Measurements from ENCODE around the gene FTH1.
"Not testable (repeated sequence)": the region's sequence is repeated elsewhere in the genome, so short reads cannot be mapped to it uniquely, and the experiment has no call there.

FTH1 gene

DNA sequence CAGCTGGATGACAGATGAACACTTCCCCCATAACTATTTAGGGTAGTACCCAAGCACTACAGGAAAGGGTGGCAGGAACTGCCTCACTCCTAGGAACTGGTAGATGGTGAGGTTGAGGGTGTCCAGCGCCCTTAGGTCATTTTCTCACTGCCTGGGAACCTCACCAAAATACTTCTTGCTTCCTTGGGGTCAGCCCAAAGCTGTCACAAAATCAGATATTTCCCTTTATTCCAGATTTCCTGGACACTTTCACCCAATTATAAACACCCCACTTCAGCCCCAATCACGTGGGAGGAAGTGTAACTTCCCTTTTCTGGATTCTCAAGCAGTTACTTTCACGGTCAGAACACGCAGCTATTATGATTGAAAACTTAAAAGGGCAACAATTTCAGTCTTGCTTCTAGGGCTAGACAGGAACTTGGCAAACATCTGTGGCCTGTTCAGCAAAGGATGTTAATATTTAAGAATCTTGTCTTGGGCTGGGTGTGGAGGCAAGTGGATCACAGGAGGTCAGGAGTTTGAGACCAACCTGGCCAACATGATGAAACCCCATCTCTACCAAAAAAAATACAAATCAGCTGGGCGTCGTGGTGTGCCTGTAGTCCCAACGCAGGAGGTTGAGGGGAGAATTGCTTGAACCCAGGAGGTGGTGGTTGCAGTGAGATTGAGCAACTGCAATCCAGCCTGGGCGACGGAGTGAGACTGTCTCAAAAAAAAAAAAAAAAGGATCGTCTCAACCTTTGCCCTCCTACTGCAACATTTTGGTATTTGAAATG, 4.0 kb downstream of the FTH1 start:
- DNase-seq = peak in 1 of 5 donors; percentile 40

DNA sequence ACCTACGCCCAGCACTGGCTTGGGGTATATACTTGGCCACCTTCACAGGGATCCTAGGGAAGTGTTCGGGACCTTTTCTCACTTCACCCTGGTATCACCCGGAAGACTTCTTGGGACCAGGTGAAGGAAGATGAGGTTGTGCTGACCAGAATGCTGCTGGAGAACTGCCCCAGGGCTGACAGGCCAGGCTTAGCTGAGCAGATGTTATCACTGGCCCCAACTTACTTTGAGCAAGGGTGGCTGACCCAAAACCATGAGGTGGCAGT, 4.5 kb downstream of the FTH1 start:
- DNase-seq = no peak

DNA sequence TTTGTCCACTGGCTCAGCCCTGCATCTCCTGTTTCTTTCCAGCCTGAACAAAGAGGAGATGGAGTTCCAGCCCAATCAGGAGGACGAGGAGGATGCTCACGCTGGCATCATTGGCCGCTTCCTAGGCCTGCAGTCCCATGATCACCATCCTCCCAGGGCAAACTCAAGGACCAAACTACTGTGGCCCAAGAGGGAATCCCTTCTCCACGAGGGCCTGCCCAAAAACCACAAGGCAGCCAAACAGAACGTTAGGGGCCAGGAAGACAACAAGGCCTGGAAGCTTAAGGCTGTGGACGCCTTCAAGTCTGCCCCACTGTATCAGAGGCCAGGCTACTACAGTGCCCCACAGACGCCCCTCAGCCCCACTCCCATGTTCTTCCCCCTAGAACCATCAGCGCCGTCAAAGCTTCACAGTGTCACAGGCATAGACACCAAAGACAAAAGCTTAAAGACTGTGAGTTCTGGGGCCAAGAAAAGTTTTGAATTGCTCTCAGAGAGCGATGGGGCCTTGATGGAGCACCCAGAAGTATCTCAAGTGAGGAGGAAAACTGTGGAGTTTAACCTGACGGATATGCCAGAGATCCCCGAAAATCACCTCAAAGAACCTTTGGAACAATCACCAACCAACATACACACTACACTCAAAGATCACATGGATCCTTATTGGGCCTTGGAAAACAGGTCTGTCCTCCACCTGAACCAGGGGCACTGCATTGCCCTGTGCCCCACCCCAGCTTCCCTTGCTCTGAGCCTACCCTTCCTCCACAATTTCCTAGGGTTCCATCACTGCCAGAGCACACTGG, 5.0 kb downstream of the FTH1 start:
- DNase-seq = no peak

DNA sequence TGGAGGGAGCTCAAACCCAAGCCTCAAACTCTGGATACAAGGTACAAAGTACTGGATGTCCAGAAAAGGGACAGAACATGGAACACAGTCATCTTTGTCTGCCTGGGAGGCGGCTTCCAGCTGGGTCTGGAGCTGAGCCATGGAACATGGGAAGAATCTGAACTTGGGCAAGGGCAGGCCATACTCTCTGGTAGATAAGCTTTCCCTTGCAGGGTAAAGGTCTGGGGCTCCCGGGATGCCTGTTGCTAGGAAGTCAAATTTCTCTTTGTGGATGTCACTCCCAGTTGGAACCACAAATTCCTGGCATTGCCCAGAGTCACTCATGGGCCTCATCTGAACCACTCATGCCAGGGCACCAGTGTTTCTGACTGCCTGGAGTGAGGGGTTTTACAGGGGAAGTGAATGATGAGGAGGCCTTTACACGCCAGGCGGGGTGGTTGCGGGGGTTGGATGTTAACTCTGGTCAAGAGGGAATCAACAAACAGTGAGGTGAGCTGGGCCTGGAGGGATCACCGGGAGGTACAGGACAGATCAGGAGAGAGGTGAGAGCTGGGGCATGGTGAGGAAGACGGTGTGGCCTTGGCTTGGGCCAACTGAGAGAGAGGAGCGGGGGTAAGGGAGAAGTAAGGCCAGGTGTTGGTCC, 5.7 kb downstream of the FTH1 start:
- DNase-seq = no peak

DNA sequence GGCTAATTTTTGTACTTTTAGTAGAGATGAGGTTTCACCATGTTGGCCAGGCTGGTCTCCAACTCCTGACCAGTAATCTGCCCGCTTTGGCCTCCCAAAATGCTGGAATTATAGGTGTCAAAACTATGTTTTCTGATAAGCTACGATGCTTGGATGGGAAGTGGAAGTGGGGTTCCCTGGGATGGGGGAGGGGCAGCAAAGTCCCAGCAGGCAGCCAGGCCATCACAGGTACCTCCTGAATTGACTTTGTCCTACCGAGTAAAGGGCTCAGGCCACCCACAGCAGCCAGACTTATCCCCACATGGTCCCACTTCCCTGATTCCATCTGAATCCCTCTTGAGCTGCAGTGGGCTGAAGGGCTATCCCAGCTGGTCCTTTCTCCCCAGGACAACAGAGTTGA, 6.9 kb downstream of the FTH1 start:
- no peak for DNase-seq

DNA sequence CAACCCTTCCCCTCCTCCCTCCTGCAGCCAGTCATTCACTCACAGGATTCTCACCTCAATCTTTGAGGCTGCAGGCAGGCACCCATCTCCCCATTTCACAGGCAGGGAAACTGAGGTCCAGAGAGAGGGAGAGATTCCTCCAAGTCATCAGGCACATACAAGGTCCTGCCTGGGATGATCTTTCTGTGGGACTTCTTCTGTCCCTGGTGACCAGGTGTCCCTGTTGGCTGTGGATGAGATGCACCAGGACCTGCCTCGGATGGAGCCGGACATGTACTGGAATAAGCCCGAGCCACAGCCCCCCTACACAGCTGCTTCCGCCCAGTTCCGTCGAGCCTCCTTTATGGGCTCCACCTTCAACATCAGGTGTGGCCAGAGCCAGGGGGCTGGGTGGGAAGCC, 7.8 kb downstream of the FTH1 start:
- no peak for DNase-seq

DNA sequence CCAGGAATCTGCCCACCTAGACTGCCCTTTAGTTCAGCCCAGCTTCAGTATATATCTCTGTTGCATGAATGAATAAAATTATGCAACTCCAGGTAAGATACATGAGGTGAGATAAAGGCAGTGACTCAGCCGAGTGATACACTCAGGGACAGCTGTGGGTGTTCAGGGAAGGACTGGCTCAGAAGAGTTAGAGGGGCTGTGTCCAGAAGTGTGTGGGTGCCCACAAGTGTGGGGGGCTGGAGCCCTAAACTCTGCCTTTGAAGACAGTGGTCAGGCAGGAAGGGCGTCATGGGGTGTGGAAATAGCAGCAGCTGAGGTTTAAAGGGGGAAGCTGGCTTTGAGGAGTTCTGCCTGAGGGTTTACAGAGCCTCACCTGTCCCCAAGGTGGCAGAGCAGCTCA, 8.3 kb downstream of the FTH1 start:
- no peak for DNase-seq

DNA sequence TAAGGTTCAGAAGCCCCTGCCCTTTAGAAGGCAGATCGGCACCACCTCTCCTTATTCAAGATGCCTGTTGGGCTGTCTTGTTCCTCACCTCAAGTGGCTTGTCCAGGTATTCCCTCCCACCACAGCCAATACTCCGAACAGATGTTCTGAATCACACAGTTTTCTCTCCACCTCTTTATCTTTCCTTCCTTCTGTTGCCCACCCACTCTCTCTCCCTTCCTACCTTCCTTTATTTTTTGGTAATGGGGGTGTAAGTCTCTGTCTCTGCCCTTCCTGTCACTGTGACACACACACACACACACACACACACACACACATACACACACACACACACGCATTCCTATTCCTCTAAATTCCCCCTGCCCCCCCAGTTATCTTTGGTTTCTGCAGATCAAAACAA, 8.8 kb downstream of the FTH1 start:
- no peak for DNase-seq

DNA sequence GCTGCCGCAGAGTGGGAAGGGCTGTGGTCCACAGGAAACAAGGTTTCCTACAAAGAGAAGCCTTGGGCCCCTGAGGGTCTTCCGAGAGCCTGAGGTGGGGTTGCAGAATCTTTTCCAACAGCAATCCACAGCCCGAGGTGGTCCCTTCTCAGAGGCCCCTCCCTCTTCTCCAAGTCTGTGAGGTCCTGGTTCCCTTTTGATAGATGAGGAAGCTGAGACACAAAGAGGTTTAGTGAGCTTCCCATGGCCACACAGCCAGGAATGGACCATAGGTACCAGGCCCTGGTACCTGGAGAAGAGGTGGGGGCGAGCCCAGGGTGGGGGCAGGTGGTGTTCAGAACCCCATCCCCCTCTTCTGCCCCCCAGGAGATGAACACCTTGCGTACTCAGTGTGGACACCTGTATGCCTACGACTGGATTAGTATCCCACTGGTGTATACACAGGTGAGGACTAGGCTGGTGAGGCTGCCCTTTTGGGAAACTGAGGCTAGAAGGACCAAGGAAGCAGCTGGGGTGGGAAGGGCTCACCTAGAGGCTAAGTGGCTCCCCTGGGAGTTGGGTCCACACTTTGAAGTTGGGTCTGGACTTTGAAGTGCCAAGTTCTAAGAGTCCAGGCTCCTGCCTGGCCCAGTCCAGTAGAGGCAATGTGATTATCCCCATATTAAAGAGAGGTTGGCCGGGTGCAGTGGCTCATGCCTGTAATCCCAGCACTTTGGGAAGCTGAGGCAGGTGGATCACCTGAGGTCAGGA, 10.2 kb downstream of the FTH1 start:
- DNase-seq = no peak

DNA sequence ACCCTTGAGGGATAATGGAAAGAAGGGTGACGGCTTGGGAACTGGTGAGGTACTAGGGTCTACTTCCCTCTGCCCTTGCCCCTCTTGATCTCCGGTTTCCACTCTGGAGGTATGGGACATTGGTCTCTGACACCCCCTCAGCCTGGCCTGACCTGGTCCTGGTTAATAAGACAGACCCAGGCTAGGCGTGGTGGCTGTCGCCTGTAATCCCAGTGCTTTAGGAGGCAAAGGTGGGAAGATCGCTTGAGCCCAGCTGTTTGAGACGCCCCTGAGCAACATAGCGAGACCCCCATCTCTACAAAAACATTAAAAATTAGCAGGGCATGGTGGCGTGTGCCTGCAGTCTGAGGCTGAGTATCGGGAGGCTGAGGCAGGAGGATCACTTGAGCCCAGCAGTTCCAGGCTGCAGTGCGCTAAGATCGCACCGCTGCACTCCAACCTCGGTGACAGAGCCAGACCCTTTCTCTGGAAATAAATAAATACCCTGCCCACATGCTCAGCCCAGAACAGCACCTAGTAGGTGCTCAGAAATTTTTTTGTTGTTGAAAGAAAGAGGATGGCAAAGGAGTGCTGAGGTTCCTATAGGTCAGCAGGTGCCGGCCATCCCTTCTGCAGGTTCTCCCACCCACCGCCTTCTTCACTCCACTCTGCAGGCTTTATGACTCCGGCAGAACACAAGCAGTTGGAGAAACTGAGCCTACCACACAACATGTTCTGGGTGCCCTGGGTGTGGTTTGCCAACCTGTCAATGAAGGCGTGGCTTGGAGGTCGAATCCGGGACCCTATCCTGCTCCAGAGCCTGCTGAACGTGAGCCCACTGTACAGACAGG, 11.0 kb downstream of the FTH1 start:
- no peak for DNase-seq

DNA sequence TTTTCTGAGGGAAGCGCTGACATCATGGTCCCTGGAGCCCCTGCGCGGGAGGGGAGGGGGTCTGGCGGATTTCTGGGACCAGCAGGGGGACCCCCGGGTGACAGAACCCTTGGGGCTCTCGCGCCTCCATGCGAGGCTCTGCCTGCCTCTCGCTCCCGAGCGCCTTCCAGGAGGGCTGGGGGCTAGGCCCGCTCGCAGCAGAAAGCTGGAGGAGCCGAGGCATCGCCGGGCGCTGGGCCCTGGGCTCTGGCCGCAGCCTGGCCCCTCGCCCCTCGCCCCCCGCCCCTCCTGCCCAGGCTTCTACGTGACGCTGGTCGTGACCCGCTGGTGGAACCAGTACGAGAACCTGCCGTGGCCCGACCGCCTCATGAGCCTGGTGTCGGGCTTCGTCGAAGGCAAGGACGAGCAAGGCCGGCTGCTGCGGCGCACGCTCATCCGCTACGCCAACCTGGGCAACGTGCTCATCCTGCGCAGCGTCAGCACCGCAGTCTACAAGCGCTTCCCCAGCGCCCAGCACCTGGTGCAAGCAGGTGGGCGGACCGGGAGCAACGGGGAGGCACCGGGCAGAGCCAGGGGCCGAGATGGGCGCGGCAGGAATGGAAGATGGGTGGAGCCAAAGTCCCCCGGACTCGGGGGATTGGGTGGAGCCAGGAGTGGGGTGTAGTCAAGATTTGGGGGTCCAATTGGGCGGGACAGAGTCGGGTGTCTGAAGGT, 11.9 kb downstream of the FTH1 start:
- peak in 1 of 5 donors; percentile 42 for DNase-seq

DNA sequence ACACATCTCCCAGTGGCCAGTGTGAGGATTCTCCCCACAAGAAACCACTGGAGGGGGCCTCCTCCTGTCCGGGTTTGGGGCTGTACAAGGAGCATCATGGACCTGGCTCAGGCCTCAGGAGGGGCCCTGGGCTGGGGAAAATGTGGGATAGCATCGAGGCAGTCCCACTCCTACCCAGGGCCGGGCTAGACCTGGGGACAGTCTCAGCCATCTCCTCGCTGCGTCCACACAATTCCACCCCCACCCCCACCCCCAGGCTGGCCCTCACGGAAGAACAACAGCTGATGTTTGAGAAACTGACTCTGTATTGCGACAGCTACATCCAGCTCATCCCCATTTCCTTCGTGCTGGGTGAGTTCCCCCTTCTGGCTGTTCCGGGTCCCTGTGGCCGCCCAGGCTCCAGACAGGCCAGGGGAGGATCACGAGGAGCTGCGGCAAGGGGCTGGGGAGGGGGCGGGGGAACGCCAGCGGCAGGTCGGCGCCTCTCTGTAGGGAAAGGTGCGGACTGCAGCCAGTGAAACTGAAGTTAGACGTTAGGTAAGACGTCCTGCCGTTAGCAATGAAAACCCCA, 12.5 kb downstream of the FTH1 start:
- DNase-seq = no peak

DNA sequence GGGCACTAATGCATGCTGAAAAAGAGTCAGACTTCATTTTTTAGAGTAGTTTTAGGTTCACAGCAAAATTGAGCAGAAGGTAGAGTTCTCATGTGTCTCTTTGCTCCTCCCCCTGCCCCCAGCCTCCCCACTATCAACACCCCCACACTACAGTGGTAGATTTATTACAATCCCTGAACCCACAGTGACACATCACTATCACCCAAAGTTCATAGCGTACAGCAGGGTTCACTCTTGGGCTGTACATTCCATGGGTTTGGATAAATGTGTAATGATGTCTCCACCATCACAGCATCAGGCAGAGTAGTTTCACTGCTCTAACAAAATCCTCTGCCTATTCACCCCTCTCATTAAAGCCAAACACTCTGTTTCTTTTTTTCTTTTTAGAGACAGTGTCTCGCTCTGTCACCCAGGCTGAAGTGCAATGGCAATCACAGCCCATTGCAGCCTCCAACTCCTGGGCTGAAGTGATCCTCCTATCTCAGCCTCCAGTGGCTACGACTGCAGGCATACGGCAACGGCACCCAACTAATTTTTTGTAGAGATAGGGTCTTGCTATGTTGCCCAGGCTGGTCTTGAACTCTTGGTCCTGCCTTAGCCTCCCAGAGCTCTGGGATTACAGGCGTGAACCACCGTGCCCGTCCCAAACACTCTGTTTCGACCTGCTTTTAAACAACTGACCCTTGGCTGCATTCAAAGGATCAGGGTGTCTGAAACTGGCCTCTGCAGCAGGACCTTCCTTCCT, 13.2 kb downstream of the FTH1 start:
- DNase-seq = no peak

DNA sequence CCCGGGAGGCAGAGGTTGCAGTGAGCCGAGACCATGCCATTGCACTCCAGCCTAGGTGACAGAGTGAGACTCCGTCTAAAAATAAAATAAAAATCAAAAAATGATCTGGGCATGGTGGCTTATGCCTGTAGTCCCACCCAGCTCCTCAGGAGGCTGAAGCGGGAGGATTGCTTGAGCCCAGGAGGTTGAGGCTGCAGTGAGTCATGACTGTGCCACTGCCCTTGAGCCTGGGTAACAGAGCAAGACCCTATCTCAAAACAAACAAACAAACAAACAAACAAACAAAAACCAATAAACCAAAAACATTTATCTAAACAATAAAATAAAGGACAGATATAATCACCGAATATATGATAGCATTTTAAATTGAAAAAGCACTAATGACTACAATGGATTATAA, 13.8 kb downstream of the FTH1 start:
- DNase-seq = not testable (repeated sequence)

DNA sequence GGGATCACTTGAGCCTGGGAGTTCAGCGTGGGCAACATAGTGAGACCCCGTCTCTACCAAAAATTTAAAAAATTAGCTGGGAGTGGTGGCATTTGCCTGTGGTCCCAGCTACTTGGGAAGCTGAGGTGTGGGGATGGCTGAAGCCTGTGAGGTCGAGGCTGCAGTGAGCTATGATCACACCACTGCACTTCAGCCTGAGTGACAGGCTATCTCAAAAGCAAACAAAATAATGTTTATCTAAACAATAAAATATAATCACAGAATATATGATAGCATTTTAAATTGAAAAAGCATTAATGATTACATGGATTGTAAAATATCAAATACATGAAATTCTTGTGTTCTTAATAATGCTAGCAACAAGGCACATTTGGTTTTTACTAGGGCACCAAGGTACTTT, 14.6 kb downstream of the FTH1 start:
- no peak for DNase-seq

DNA sequence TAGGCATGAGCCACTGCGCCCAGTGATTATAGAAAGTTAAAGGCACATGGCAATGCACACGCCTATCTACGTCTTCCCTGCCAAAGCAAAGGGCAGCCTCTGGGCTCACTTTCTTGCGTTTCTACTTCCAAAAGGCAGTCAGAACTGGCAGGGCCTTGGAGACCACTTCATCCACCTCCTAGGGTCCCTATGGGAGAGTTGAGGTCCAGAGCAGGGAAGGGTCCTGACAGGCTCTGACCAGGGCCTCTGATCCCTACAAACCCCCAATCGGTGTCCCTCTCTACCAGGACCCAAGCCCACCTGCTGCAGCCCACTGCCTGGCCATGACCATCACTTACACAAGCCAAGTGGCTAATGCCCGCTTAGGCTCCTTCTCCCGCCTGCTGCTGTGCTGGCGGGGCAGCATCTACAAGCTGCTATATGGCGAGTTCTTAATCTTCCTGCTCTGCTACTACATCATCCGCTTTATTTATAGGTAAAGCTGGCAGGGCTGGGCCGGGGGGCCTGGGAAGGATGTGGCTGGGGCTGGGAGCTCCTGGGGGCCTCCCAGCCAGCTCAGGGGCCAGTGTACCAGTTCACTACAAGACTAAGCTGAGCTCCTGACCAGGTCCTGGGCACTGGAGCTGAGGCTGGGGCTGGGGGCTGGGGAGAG, 15.8 kb downstream of the FTH1 start:
- no peak for DNase-seq

DNA sequence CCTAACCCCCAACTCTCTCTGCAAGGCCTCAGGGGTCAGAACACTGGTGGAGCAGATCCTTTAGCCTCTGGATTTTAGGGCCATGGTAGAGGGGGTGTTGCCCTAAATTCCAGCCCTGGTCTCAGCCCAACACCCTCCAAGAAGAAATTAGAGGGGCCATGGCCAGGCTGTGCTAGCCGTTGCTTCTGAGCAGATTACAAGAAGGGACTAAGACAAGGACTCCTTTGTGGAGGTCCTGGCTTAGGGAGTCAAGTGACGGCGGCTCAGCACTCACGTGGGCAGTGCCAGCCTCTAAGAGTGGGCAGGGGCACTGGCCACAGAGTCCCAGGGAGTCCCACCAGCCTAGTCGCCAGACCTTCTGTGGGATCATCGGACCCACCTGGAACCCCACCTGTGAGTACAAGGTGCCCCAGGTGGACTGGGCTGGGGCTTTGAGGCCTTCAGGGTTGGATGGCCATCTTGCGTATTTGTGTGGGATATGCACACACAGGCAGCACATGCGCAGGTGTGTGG, 17.3 kb downstream of the FTH1 start, which contains the start of gene BEST1:
Gene BEST1 (plus strand): TSS at position 317 of the 513 bp plus-strand sequence. CDS start 1,456 bp downstream, outside the sequence.
- no peak for DNase-seq

DNA sequence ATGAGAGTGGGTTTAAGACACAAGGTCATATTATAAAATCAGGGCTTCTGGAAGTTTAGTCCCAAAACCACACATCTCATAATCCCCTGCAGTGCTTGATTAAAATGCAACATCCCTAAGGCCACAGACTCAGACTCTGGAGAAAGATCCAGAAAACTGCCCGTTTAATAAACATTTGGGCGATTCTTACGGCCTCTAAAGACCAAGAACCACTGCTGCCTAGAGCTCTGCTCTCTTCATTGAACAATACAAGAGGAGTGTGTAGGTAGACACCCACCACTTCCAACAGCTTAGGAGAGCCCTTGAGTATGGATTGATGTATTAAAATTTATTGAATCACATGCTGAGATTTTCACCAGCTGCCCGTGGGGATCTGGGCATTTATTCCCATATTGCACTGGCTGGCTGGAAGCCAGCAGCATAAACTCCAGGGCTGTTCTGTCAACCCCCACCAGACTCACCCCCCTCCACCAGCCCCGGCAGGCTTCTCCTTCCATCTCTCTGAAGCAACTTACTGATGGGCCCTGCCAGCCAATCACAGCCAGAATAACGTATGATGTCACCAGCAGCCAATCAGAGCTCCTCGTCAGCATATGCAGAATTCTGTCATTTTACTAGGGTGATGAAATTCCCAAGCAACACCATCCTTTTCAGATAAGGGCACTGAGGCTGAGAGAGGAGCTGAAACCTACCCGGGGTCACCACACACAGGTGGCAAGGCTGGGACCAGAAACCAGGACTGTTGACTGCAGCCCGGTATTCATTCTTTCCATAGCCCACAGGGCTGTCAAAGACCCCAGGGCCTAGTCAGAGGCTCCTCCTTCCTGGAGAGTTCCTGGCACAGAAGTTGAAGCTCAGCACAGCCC, 18.0 kb downstream of the FTH1 start:
- DNase-seq = peak in 1 of 5 donors; percentile 65

DNA sequence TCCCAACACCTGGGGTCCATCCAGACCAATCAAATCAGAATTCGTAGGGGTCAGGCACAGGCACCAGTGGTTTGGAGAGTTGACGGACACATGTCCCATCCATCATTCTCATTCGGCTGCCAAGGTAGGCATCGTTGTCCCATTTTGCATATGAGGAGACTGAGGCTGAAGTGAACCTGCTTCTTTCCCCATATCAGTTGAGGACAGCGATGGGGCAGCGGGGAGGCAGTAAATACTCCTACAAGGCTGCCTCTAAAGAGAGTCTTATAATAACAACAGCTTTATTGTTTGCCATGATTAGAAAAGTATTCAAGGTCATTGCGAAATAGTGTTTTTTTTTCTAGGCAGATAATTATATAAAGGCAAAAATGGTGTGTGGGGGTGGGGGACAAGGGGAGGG, 18.9 kb downstream of the FTH1 start:
- DNase-seq = no peak

Data from T-helper 1 cell (primary cell).